ENCODE data around the gene CLEC10A.

- TF ChIP-seq GATA2 (IDR thresholded peaks at IDR 0.05; ENCODE audit: low read depth, low read length) (no peak), GATA3 (IDR thresholded peaks at IDR 0.05; ENCODE audit: low read depth, low read length) (no peak)
Observed at GRCh38 chr17:7060165-7060891, 19.7 kb downstream of the CLEC10A start.

All from SH-SY5Y (cell line).